Lower leg skin (tissue), 3 donors: ENCODE results near the gene SOWAHD.
"Not testable (repeated sequence)": the region's sequence is repeated elsewhere in the genome, so short reads cannot be mapped to it uniquely, and the experiment has no call there.

Source experiments
- POLR2A ChIP-seq, 2 donors: fragments of 450-650 bp; IDR thresholded peaks; one replicate each; pipeline ENCODE4 v1.6.1; 2016 to 2017; ENCODE audit warnings: antibody characterized with exemption in 2 of 2, mild to moderate bottlenecking in 1 of 2, moderate library complexity in 1 of 2
- TF ChIP-seq, protein P1 (sequence below), 3 donors: fragments of 450-650 bp; IDR thresholded peaks; one replicate each; pipeline ENCODE4 v1.5.1; 2016; ENCODE audit warnings: antibody characterized with exemption in 3 of 3, mild to moderate bottlenecking in 3 of 3, moderate library complexity in 2 of 3

DNA sequence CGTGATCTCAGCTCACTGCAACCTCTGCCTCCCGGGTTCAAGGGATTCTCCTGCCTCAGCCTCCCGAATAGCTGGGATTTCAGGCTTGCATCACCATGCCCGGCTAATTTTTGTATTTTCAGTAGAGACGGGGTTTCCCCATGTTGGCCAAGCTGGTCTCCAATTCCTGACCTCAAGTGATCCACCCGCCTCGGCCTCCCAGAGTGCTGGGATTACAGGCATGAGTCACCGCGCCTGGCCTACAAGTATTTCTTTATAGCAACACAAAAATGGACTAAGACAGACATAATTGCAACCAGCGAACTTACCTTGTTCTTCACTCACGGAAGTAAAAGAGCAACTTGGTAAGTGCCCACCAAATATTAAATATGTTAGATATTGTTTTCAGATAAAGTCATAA lies 10.0 kb downstream of the SOWAHD start:
- TF ChIP-seq, protein P1, sequence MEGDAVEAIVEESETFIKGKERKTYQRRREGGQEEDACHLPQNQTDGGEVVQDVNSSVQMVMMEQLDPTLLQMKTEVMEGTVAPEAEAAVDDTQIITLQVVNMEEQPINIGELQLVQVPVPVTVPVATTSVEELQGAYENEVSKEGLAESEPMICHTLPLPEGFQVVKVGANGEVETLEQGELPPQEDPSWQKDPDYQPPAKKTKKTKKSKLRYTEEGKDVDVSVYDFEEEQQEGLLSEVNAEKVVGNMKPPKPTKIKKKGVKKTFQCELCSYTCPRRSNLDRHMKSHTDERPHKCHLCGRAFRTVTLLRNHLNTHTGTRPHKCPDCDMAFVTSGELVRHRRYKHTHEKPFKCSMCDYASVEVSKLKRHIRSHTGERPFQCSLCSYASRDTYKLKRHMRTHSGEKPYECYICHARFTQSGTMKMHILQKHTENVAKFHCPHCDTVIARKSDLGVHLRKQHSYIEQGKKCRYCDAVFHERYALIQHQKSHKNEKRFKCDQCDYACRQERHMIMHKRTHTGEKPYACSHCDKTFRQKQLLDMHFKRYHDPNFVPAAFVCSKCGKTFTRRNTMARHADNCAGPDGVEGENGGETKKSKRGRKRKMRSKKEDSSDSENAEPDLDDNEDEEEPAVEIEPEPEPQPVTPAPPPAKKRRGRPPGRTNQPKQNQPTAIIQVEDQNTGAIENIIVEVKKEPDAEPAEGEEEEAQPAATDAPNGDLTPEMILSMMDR (IDR thresholded peaks at IDR 0.05), result not testable (repeated sequence)
- not testable (repeated sequence) for TF ChIP-seq POLR2A (IDR thresholded peaks at IDR 0.05)
